Pancreas (tissue), 10 donors: ENCODE data around the gene SH3BP2. TPM values are rescaled to one million over a fixed set of nuclear protein-coding genes. Genes with fewer than 3 reads are reported as not detected.

ENCODE experiments used
- ATAC-seq, 4 donors: fragments of 200-7000 bp; cut with Tn5 transposase; one replicate each; pipeline versions ENCODE4 v1.8.0 to v1.9.1; 2020; ENCODE audit warnings: mild to moderate bottlenecking in 4 of 4, moderate library complexity in 4 of 4
- DNase-seq, 6 donors: peaks; one replicate each; pipeline ENCODE4 v3.0.0-alpha.2; 2020
- FAIRE-seq: peaks from 2 replicates; lab custom pipeline; 2012; peaks lifted over from hg19 to GRCh38; lab: Jason Lieb, UNC
- H3K27ac ChIP-seq, 4 donors: fragments of 200-600 bp; sonication (generic); 1 replicate in 3 of 4; 2 replicates in 1 of 4; pipeline versions ENCODE4 v1.5.0 to v1.8.0; 2020
- H3K27me3 ChIP-seq, 4 donors: fragments of 200-600 bp; one replicate each; pipeline ENCODE4 v1.8.0; 2021
- H3K36me3 ChIP-seq, 3 donors: fragments of 200-600 bp; sonication (generic) in 1 of 3; one replicate each; pipeline versions ENCODE4 v1.5.0 to v1.8.0; 2020 to 2021
- H3K4me1 ChIP-seq, 3 donors: fragments of 200-600 bp; one replicate each; pipeline ENCODE4 v1.8.0; 2021
- H3K4me3 ChIP-seq, 4 donors: fragments of 200-600 bp; sonication (generic) in 2 of 4; one replicate each; pipeline versions ENCODE4 v1.5.0 to v1.8.0; 2020 to 2021
- H3K9me3 ChIP-seq, 4 donors: fragments of 200-600 bp; one replicate each; pipeline ENCODE4 v1.8.0; 2021
- WGBS, 2 donors: extraction: QIAGEN DNeasy Blood & Tissue Kit; methylation state at CpG; one replicate each; pipeline ENCODE4 v1.1.7; 2013; 5-methylcytosine and 5-hydroxymethylcytosine counted together
- intact Hi-C, 3 donors: fragments of 100-400 bp; cut with DNase I; formaldehyde crosslinking; loops; one replicate each; pipeline versions ENCODE4 v1.11.1 to v1.14.2; 2022
- polyA plus RNA-seq, 2 donors: library from polyadenylated mRNA; stranded (reverse); fragments of 200-250 nt; gene quantifications; one replicate each; pipeline ENCODE4 v1.2.3, GENCODE V29; 2013
- total RNA-seq, 6 donors: library from RNA; stranded (reverse); fragmentation: NEBNext Ultra II Directional in 4 of 6; extraction: Animal tissue kit (Norgen Biotek cat#: 25700) in 4 of 6; gene quantifications; one replicate each; pipeline versions ENCODE4 v1.2.1 to v1.2.4, GENCODE V29; 2021 to 2023
- TF ChIP-seq, protein P1 (sequence below), 4 donors: fragments of 200-600 bp; sonication (generic) in 3 of 4; IDR thresholded peaks; one replicate each; pipeline versions ENCODE4 v1.5.0 to v1.8.0; 2021; ENCODE audit warnings: antibody characterized with exemption in 4 of 4
- donor health status: healthy with polysubstance abuse.
- donor health status: DM: no; HTN: no; CAD: no; lungs with moderate emphysema.
- donor health status: DM: no; HTN: no; CAD: no.
- donor health status: control.
- donor health status: control.
- donor health status: Bipolar disorder and iron deficiency.
- donor health status: DM: yes; HTN: yes; CAD: no.
- donor health status: DM: no; HTN: no; CAD: no.
- donor health status: DM: no; HTN: no; CAD: no.
- donor health status: DM: yes; HTN: yes; CAD: no.

The SH3BP2 gene
- total and polyA plus RNA-seq, 8 donors, result 12.3 to 56.5 (median 27.0) TPM

DNA sequence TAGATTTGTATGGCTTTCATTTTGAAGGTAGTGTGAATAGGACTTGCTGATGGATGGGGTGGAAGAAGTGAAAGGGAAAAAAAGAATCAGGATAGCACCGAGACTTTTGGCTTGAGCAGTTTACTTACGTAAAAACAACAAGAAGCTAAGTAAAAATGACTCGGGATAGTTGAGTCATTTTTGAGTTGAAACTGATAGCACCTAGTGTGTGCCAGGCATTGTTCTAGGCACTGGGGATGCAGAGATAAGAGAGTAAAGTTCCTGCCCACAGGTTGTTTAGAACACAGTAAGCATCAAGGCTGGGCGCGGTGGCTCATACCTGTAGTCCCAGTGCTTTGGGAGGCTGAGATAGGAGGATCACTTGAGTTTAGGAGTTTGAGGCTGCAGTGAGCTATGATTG, 85.5 kb downstream of the SH3BP2 start:
- H3K27ac ChIP-seq, result no peak overlapping the region
- FAIRE-seq (no peak), ATAC-seq (no peak), DNase-seq (no peak)
- H3K27me3 ChIP-seq, result no peaks in the 10 kb centered on the region
- WGBS, 2 donors, result 89 to 90% methylated on average over 5 of the region's 5 CpGs
- H3K9me3 ChIP-seq, result no peaks in the 10 kb centered on the region
- TF ChIP-seq, protein P1, sequence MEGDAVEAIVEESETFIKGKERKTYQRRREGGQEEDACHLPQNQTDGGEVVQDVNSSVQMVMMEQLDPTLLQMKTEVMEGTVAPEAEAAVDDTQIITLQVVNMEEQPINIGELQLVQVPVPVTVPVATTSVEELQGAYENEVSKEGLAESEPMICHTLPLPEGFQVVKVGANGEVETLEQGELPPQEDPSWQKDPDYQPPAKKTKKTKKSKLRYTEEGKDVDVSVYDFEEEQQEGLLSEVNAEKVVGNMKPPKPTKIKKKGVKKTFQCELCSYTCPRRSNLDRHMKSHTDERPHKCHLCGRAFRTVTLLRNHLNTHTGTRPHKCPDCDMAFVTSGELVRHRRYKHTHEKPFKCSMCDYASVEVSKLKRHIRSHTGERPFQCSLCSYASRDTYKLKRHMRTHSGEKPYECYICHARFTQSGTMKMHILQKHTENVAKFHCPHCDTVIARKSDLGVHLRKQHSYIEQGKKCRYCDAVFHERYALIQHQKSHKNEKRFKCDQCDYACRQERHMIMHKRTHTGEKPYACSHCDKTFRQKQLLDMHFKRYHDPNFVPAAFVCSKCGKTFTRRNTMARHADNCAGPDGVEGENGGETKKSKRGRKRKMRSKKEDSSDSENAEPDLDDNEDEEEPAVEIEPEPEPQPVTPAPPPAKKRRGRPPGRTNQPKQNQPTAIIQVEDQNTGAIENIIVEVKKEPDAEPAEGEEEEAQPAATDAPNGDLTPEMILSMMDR (IDR thresholded peaks at IDR 0.05), result no peak
- H3K36me3 ChIP-seq, result peaks cover 0 to 12% (median 8%) of the 10 kb centered on the region in 3 donors
- H3K4me3 ChIP-seq, result no peak overlapping the region
- H3K4me1 ChIP-seq, result peaks cover 0 to 8% (median 0%) of the 10 kb centered on the region in 3 donors
- intact Hi-C loops, result no loop called here

DNA sequence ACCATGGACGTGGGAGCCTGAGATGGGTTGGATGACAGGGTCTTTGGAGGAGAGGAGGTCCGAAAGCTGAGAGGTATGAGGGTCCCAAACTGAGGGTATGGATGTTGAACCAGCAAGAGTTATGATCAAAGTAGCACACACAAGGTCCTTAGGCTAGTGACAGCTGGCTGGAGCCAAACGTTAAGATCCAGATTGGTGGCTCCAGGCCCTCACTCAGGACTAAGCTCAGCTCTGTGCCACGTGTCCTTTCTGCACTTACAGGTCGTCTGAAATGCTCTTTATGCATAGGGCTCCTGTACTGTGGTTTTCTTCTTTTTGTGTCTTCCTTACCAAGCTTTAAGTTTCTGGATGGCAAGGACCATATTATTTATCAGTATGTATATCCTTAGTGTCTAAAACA, 86.1 kb downstream of the SH3BP2 start:
- H3K27ac ChIP-seq, result no peak overlapping the region
- peaks cover 0 to 12% (median 8%) of the 10 kb centered on the region in 3 donors for H3K36me3 ChIP-seq
- H3K27me3 ChIP-seq, result no peaks in the 10 kb centered on the region
- TF ChIP-seq, protein P1 (IDR thresholded peaks at IDR 0.05), result no peak
- no peak overlapping the region for H3K4me3 ChIP-seq
- DNase-seq (no peak), FAIRE-seq (no peak), ATAC-seq (no peak)
- 75 to 77% methylated on average over 5 of the region's 5 CpGs for WGBS, 2 donors
- H3K4me1 ChIP-seq, result peaks cover 0 to under 1% (median 0%) of the 10 kb centered on the region in 3 donors
- no peaks in the 10 kb centered on the region for H3K9me3 ChIP-seq
- intact Hi-C loops, result no loop called here

DNA sequence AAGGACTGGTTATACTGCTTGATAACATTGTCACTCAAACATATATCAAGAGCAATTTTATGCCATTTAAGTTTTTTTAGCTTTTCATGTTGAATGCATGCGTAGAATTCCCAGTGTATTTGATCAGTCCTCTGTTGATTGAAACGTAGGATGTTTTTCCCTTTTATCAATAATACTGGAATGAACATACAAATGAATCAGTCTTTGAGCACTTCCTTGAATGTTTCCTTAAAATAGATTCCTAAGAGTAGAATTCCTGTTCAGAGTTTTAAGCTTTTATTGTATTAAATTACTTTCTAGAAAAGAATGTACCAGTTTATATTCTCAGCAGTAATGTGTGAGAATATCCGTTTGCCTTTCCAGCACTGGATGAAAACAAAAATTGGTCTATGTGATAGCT, 88.5 kb downstream of the SH3BP2 start:
- ATAC-seq, result no peak
- no peak for FAIRE-seq
- Histone ChIP-seq H3K4me3 (no peak overlapping the region), H3K27me3 (no peaks in the 10 kb centered on the region), H3K36me3 (peaks cover 0 to 24% (median 16%) of the 10 kb centered on the region in 3 donors), H3K4me1 (no peaks in the 10 kb centered on the region), H3K9me3 (no peaks in the 10 kb centered on the region), H3K27ac (no peak overlapping the region)
- intact Hi-C loops, result no loop called here
- WGBS, 2 donors, result 69 to 78% methylated on average over 3 of the region's 3 CpGs
- TF ChIP-seq, protein P1 (IDR thresholded peaks at IDR 0.05), result no peak
- DNase-seq, result no peak

DNA sequence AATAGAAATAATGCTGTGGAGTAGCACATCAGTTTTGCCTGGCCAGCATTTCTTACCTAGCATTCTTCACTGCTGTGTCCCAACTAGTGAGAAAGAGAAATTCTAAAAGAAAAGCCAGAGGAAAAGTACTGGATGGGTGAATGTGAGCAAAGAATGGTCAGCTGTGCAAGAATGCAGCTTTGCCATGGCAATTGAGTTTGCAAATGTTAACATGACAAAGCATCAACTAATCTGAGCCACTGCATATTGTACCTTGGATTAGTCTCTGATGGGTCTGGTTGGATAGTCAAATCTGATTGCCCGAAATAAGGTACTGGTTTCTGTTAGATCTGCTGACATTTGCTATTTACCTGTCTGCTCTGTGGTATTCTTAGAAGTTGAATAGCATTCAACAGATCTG, 89.5 kb downstream of the SH3BP2 start:
- TF ChIP-seq, protein P1 (IDR thresholded peaks at IDR 0.05), result no peak
- Histone ChIP-seq H3K27me3 (no peaks in the 10 kb centered on the region), H3K9me3 (no peaks in the 10 kb centered on the region), H3K4me3 (no peak overlapping the region), H3K27ac (no peak overlapping the region), H3K4me1 (no peaks in the 10 kb centered on the region), H3K36me3 (peaks cover 0 to 30% (median 17%) of the 10 kb centered on the region in 3 donors)
- DNase-seq (no peak), ATAC-seq (no peak), FAIRE-seq (no peak)
- intact Hi-C loops, result no loop called here
- 92 to 94% methylated on average over 1 of the region's 1 CpG for WGBS, 2 donors

DNA sequence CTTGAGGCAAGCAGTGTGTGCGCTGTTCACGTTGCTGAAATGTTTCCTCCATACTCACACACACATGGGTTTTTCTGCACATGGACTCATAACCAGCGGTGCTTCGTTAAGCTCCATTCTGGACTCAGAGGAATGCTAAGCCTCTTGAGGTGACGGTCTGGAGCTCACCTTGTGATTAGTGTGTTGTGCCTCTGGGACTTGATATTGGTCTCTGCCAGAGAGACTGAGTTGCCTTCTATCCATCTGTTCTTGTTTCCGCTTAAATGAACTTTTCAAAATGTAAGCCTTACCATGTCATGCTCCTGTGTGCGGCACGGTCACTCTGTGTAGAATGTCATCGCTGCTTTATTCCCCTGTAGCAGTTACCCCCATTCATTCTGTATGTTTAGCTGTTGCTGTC, 93.3 kb downstream of the SH3BP2 start:
- Histone ChIP-seq H3K36me3 (peaks cover 0 to 30% (median 17%) of the 10 kb centered on the region in 3 donors), H3K27ac (no peak overlapping the region), H3K27me3 (no peaks in the 10 kb centered on the region), H3K4me1 (no peaks in the 10 kb centered on the region), H3K9me3 (no peaks in the 10 kb centered on the region), H3K4me3 (no peak overlapping the region)
- ATAC-seq (peak in 2 of 4 donors; percentile 18 to 34), FAIRE-seq (no peak), DNase-seq (no peak)
- 94 to 95% methylated on average over 9 of the region's 9 CpGs for WGBS, 2 donors
- TF ChIP-seq, protein P1 (IDR thresholded peaks at IDR 0.05), result no peak
- intact Hi-C loops, result no loop called here
